ENCODE data around the gene LAMA1. TPM values are rescaled to one million over a fixed set of nuclear protein-coding genes. Genes with fewer than 3 reads are reported as not detected.

The LAMA1 gene
- total and polyA plus RNA-seq, 2 of the 8 experiments (the other 6 are each of a cell fraction or from before 2014, with no cell fraction given): 30.4 to 48.7 TPM

GRCh38 chr18:7002107-7002506 is 115.5 kb downstream of the LAMA1 start (continued):
- TF ChIP-seq CHD7 (IDR thresholded peaks at IDR 0.05; ENCODE audit: insufficient replicate concordance, low read length): no peak
- TF ChIP-seq RFX5 (IDR thresholded peaks at IDR 0.05; ENCODE audit: borderline replicate concordance, low read depth, low read length): no peak
- TF ChIP-seq RAD21 (IDR thresholded peaks at IDR 0.05 in 1 of 2, conservative IDR thresholded peaks at IDR 0.05 in 1 of 2; ENCODE audit: low read depth in 2 of 2, low read length in 2 of 2): no peak
- no peak for TF ChIP-seq SUZ12 (IDR thresholded peaks at IDR 0.05; ENCODE audit: low read length)

All from H1 (cell line).